H1 (cell line): ENCODE data around the gene SLC1A2. TPM values are rescaled to one million over a fixed set of nuclear protein-coding genes. Genes with fewer than 3 reads are reported as not detected.

Source experiments
- CHD2 ChIP-seq: IDR thresholded peaks from 2 replicates; pipeline ENCODE4 v1.6.1; 2012; ENCODE audit warnings: low read length, improper control_type of control experiment
- RBBP5 ChIP-seq: IDR thresholded peaks from 2 replicates; pipeline ENCODE4 v1.7.1; 2012; ENCODE audit warnings: low read depth, mild to moderate bottlenecking, inconsistent platforms, low read length, moderate library complexity, borderline replicate concordance
- SIX5 ChIP-seq: IDR thresholded peaks from 2 replicates; pipeline ENCODE4 v1.6.1; 2011; ENCODE audit warnings: mild to moderate bottlenecking, low read depth, low read length
- ZNF274 ChIP-seq: IDR thresholded peaks from 2 replicates; pipeline ENCODE4 v1.7.0; 2012; ENCODE audit warnings: low read length, borderline replicate concordance; ENCODE audit errors: extremely low read depth
- polyA plus RNA-seq, 7 experiments: library from polyadenylated mRNA; depleted of rRNA in 3 of 7; stranded (reverse) in 5 of 7; unstranded in 2 of 7; fragments of >200 nt in 5 of 7; fragments of 200-250 nt in 2 of 7; gene quantifications; 1 replicate in 5 of 7; 2 replicates in 1 of 7; 4 replicates in 1 of 7; pipeline versions ENCODE4 v1.2.1 to v1.2.3, GENCODE V29; 2011 to 2013; ENCODE audit warnings: missing spikeins in 2 of 7, mixed read lengths in 2 of 7
- total RNA-seq: library from RNA; stranded (reverse); fragmentation: NEBNext Ultra II Directional; extraction: Animal tissue kit (Norgen Biotek cat#: 25700); gene quantifications from 2 replicates; pipeline ENCODE4 v1.2.1, GENCODE V29; 2021
- TF ChIP-seq, protein P1 (sequence below): IDR thresholded peaks from 2 replicates; pipeline ENCODE4 v1.6.1; 2012; ENCODE audit warnings: inconsistent platforms

Gene SLC1A2
- total and polyA plus RNA-seq, 2 of the 8 experiments (the other 6 are each of a cell fraction or from before 2014, with no cell fraction given), result 0.57 to 1.2 TPM

DNA sequence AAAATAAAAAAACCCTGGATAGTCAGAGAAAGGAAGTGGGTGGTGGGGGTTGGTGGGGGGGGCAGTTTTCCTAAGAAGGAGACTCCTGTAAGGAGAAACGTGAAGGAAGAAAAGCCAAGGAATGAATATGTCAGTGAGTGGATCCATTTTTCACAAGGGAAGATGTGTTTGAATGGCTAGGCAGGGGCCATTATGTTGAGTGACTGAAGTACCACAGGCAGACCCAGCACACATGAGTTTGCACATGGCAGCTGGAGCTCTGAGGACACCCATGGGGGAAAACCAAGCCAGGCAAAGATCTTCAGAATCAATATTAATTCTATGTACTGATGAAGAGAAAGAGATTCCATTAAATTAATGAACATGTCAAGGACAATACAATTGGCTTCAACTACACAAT is 212.7 kb downstream of the SLC1A2 start (continued):
- no peak for TF ChIP-seq ZNF274
- no peak for TF ChIP-seq RBBP5
- TF ChIP-seq, protein P1, sequence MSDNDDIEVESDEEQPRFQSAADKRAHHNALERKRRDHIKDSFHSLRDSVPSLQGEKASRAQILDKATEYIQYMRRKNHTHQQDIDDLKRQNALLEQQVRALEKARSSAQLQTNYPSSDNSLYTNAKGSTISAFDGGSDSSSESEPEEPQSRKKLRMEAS, result no peak
- no peak for TF ChIP-seq CHD2
- TF ChIP-seq SIX5, result no peak
- TF ChIP-seq, all 59 proteins: peak for 0
